ENCODE data around the gene GRXCR2. TPM values are rescaled to one million over a fixed set of nuclear protein-coding genes. Genes with fewer than 3 reads are reported as not detected.
"Not testable (repeated sequence)": the region's sequence is repeated elsewhere in the genome, so short reads cannot be mapped to it uniquely, and the experiment has no call there.

GRXCR2 gene
- polyA plus RNA-seq, 3 donors: not detected

DNA sequence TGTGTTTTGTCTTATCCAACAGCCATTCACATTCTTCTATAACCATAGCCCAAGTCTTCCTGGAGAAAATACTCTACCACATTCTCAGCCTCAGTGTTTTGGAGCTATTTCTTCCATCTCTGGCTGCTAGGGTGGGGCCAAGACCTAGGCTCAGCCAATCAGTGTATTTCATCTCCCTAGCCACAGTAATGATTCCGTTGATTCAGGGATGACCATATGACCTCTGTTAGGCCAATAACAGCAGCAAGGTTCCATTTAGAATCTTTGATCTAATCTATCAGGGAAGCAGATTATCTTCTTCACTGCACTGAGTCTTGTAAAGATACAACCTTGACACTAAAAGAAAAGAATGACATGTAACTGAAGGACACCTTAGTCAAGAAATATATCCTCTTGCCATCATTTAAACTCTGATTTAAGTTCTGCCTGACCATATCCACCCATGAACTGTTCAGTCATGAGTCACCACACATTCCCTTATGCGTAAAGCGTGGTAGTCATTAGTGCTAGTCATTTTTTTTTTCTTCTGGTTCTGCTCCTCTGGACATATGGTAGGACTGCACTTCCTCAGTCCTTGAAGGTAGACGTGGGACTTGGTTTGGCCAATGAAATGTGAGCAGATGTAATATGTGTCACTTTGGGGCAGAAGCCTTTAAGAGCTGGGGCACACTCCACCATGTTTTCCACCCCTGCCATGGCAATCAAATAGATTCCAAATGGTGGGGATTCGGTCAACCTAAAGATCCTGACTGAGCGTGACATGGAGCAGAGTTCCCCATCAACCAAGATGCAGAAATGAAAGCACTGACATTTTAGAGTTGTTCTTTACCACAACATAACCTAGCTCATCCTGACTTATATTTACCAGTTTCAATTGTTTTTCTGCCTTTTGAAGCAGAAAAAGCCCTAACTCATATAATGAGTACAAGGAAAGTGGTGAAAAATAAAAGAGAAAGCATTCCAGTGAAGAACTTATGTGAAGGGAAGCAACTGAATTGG, 25.0 kb downstream of the GRXCR2 start:
- no peak overlapping the region for H3K27ac ChIP-seq (ENCODE audit: low read depth, low read length)
- 88 to 96% (median 91%) methylated on average over 6 of the region's 6 CpGs for whole genome bisulfite sequencing, 3 donors

GRCh38 chr5:145846081-145846480, 26.7 kb downstream of the GRXCR2 start:
- WGBS, 3 donors: 24 to 76% (median 65%) methylated on average over 3 of the region's 3 CpGs
- H3K27ac ChIP-seq (ENCODE audit: low read depth, low read length): no peak overlapping the region

DNA sequence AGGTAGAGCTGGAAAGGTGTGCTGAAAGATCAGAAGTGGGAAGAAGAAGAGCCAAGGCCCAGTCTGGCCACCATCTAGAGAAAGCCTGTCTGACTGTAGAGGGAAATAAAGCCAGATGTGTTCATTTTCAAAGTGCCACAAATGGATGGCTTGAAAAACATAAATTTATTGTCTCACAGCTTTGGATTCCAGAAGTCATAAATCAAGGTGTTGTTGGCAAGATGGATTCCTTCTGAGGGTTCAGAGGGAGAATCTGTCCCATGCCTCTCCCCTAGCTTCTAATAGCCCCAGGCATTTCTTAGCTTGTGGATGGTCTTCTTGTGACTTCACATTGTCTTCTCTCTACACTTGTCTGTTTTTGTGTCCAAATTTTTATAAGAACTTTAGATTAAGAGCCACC, 31.5 kb downstream of the GRXCR2 start:
- H3K27ac ChIP-seq (ENCODE audit: low read depth, low read length): no peak overlapping the region

- WGBS, 3 donors: 92 to 93% (median 93%) methylated on average over 3 of the region's 3 CpGs
These were observed 32.2 kb downstream of the GRXCR2 start for GRCh38 chr5:145840458-145841132.

DNA sequence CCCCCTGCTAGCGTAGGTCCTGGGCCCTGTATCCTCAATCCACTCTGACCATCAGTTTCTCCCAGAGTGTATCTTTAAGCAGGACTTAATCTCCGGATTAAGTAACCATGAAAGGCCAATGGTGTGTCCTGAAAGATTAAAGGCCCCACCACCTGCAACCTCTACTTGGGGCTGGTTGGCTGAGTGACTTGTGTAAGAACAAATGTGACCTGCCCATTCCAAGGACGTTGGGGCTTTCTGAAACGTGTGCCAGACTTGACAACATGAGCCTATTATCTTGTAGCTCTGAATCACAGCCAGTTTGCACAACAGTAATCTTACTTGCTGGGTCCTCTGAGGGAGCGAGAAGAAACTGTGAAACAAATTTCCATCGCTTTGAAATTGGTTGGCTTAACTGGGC, 34.5 kb downstream of the GRXCR2 start:
- no peak overlapping the region for H3K27ac ChIP-seq (ENCODE audit: low read depth, low read length)
- 38 to 78% (median 76%) methylated on average over 6 of the region's 6 CpGs for WGBS, 3 donors

More at GRCh38 chr5:145840458-145841132, 32.2 kb downstream of the GRXCR2 start:
- no peak overlapping the region for H3K27ac ChIP-seq (ENCODE audit: low read depth, low read length)

DNA sequence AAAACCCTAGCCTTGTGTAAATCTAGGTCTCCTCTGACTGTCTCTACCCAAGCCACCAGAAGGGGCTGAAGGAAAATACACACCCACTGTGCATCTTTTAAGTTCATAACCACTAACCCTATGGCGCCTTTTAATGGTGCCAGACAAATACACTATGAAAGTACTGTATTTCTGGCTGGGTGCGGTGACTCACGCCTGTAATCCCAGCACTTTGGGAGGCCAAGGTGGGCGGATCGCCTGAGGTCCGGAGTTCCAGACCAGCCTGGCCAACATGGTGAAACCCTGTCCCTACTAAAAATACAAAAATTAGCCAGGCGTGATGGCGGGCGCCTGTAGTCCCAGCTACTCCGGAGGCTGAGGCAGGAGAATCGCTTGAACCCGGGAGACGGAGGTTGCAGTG, 36.6 kb downstream of the GRXCR2 start:
- WGBS, 3 donors: 97 to 98% (median 98%) methylated on average over 13 of the region's 13 CpGs
- H3K27ac ChIP-seq (ENCODE audit: low read depth, low read length): not testable (repeated sequence)

GRCh38 chr5:145835848-145836239, 37.0 kb downstream of the GRXCR2 start:
- 42 to 53% (median 45%) methylated on average over 18 of the region's 18 CpGs for WGBS, 3 donors
- H3K27ac ChIP-seq (ENCODE audit: low read depth, low read length): no peak overlapping the region

- WGBS, 3 donors: 0 to 1% (median 1%) methylated on average over 61 to 71 of the region's 71 CpGs
- H3K27ac ChIP-seq (ENCODE audit: low read depth, low read length): no peak within 1 kb of the TSS
These were observed 37.6 kb downstream of the GRXCR2 start, which contains the start of gene PRELID2 for GRCh38 chr5:145834917-145835847. Gene PRELID2 (minus strand): TSS chr5:145835342. CDS start chr5:145835251, 91 bp downstream.

- 12 to 21% (median 12%) methylated on average over 10 of the region's 10 CpGs for WGBS, 3 donors
- no peak overlapping the region for H3K27ac ChIP-seq (ENCODE audit: low read depth, low read length)
These were observed 38.3 kb downstream of the GRXCR2 start for GRCh38 chr5:145834554-145834916.

- no peak overlapping the region for H3K27ac ChIP-seq (ENCODE audit: low read depth, low read length)
- 46 to 83% (median 73%) methylated on average over 10 of the region's 10 CpGs for WGBS, 3 donors
These were observed 39.1 kb downstream of the GRXCR2 start for GRCh38 chr5:145833631-145834200.

DNA sequence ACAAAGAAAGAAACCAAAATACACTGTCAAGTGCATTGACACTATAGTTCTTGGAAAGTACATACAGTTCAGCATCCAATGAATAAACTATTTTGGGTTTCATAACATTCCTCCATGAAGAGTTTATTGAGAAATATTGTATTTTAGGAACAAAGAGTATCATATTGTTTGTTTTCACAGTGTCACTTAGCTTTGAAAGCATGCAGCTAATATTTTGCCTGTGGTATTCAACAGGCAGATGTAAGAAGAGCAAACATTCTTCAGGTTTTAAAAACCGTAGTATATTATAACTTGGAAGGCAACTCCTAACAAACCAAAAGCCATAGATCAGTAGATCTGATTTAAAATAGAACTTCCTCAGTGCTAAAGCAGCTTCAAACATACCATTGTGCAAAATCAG, 42.2 kb downstream of the GRXCR2 start:
- WGBS, 3 donors: 24 to 51% (median 34%) methylated on average over 1 of the region's 1 CpG
- no peak overlapping the region for H3K27ac ChIP-seq (ENCODE audit: low read depth, low read length)

- H3K27ac ChIP-seq (ENCODE audit: low read depth, low read length): no peak overlapping the region
These were observed 43.0 kb downstream of the GRXCR2 start for GRCh38 chr5:145829708-145830361.

GRCh38 chr5:145826895-145827674, 45.7 kb downstream of the GRXCR2 start:
- no peak overlapping the region for H3K27ac ChIP-seq (ENCODE audit: low read depth, low read length)
- WGBS, 3 donors: 51 to 77% (median 72%) methylated on average over 8 of the region's 8 CpGs

GRCh38 chr5:145825751-145826180, 47.0 kb downstream of the GRXCR2 start:
- 60 to 66% (median 65%) methylated on average over 3 of the region's 3 CpGs for WGBS, 3 donors
- H3K27ac ChIP-seq (ENCODE audit: low read depth, low read length): no peak overlapping the region

DNA sequence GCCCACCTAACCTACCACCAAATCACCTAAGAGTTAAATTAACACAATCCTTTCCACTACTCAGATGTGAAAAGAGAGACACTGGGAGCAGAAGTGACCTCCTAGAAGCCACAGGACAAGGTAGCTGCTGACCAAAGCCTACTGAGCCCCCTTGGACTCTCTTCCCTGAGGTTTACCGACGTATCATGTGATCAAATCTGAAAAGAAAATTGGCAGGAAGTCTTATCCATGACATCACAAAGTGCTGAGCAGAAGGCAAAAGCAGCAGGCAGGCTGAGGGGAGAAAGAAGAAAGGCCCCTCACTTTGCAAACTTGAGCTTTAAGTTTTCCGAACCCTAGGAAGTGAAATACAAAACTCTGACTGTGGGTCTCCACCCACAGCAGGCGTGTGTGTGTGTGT, 48.8 kb downstream of the GRXCR2 start:
- H3K27ac ChIP-seq (ENCODE audit: low read depth, low read length): no peak overlapping the region
- 40 to 55% (median 46%) methylated on average over 4 of the region's 4 CpGs for WGBS, 3 donors

- WGBS, 3 donors: 85 to 91% (median 86%) methylated on average over 4 of the region's 4 CpGs
These were observed 54.2 kb downstream of the GRXCR2 start for GRCh38 chr5:145818604-145819003.

GRCh38 chr5:145812877-145813276, 59.9 kb downstream of the GRXCR2 start:
- H3K27ac ChIP-seq (ENCODE audit: low read depth, low read length): no peak overlapping the region
- WGBS, 3 donors: 59 to 80% (median 70%) methylated on average over 1 of the region's 1 CpG

More at GRCh38 chr5:145818604-145819003, 54.2 kb downstream of the GRXCR2 start:
- H3K27ac ChIP-seq (ENCODE audit: low read depth, low read length): no peak overlapping the region
